Measurements from ENCODE around the gene ITFG2. TPM values are rescaled to one million over a fixed set of nuclear protein-coding genes. Genes with fewer than 3 reads are reported as not detected.

ITFG2 gene
- total RNA-seq, 1 experiment from 2014 or later: 28.1 TPM

DNA sequence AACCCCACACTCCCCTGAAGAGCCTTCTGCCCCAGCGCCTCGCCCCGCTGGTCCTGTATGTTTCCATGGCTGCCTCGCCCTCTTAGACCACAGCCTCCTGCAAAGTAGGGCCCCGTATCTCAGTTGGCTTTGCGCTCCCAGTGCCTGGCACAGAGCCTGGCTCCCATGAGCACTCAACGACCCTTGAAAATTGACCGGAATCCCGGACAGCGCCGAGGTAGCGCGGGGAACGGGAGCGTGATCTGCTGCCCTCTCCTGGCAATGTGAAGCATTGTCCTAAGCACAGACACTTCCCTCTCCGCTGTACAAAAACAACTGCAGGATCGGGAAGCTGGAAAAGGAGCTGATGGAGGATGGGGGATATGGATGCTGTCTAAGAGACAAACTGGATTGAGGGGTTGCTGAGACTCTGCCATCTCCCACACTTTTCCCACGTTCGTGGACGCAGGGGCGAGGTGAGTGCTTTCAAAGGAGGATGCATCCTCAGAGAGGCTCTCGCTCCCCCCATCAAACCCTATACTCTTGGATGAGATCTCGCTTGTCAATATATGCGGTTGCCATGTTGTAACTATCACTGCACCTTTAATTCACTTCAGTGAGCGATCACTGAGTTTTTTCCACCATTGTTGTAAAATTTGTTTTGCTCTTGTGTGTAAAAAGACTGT is 28.4 kb upstream of the ITFG2 start:
- intact Hi-C loops (cut with micrococcal nuclease): loop anchor here (1.0 kb wide), 2 partner anchors 45 to 101 kb away; no protein-coding TSS in a partner anchor
- Mint-ChIP-seq H3K27ac (ENCODE audit: low read depth, unreplicated experiment) (no peak overlapping the region), H3K4me3 (ENCODE audit: unreplicated experiment) (no peak overlapping the region), H3K9me3 (ENCODE audit: unreplicated experiment) (no peaks in the 10 kb centered on the region), H3K4me1 (ENCODE audit: insufficient read depth, unreplicated experiment) (peaks cover 6% of the 10 kb centered on the region), H3K36me3 (ENCODE audit: insufficient read depth, unreplicated experiment) (peaks cover 9% of the 10 kb centered on the region), H3K27me3 (ENCODE audit: insufficient read depth, unreplicated experiment) (peaks cover 80% of the 10 kb centered on the region)
- ChIA-PET CTCF (interaction anchor here (0.5 to 4.0 kb wide), 29 partner anchors 9 to 813 kb away, joined by 3 to 38 read pairs (median 4); no protein-coding TSS in a partner anchor), POLR2A (interaction anchor here (0.8 kb wide), 1 partner anchor 26 kb away, joined by 3 read pairs; no protein-coding TSS in a partner anchor)
- TF ChIP-seq, protein P1, sequence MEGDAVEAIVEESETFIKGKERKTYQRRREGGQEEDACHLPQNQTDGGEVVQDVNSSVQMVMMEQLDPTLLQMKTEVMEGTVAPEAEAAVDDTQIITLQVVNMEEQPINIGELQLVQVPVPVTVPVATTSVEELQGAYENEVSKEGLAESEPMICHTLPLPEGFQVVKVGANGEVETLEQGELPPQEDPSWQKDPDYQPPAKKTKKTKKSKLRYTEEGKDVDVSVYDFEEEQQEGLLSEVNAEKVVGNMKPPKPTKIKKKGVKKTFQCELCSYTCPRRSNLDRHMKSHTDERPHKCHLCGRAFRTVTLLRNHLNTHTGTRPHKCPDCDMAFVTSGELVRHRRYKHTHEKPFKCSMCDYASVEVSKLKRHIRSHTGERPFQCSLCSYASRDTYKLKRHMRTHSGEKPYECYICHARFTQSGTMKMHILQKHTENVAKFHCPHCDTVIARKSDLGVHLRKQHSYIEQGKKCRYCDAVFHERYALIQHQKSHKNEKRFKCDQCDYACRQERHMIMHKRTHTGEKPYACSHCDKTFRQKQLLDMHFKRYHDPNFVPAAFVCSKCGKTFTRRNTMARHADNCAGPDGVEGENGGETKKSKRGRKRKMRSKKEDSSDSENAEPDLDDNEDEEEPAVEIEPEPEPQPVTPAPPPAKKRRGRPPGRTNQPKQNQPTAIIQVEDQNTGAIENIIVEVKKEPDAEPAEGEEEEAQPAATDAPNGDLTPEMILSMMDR (IDR thresholded peaks at IDR 0.05; ENCODE audit: unreplicated experiment): peak; percentile 83
- no TSS peak for BruUV-seq (replicated peaks)
- peak; percentile 54 for DNase-seq (ENCODE audit: unreplicated experiment)

DNA sequence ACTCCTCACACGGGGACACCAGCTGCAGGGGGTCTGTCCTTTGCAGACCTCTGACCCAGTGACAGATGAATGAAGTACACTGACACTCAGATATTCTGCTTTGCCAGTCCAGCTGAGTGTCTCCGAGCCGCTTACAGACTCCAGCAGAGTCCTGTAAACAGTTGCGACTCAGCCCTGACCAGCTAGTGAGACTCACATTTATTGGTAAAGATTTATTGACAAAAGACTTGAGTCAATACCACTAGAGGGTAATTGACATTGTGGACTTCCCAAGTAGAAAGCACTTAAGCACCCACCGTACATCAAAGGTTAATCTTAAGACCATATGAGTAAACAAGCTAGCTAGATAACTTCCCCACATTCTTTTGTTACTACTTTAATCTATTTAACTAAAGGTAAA is 27.5 kb upstream of the ITFG2 start:
- peaks cover 74% of the 10 kb centered on the region for H3K27me3 Mint-ChIP-seq (ENCODE audit: insufficient read depth, unreplicated experiment)
- CTCF ChIA-PET: interaction anchor here (0.7 to 4.0 kb wide), 10 partner anchors 10 to 245 kb away, joined by 3 to 38 read pairs (median 4); no protein-coding TSS in a partner anchor
- no peak overlapping the region for H3K4me3 Mint-ChIP-seq (ENCODE audit: unreplicated experiment)
- H3K9me3 Mint-ChIP-seq (ENCODE audit: unreplicated experiment): no peaks in the 10 kb centered on the region
- peaks cover 9% of the 10 kb centered on the region for H3K36me3 Mint-ChIP-seq (ENCODE audit: insufficient read depth, unreplicated experiment)
- POLR2A ChIA-PET: interaction anchor here (2.3 kb wide), 1 partner anchor 11 kb away, joined by 8 read pairs; no protein-coding TSS in a partner anchor
- TF ChIP-seq, protein P1 (IDR thresholded peaks at IDR 0.05; ENCODE audit: unreplicated experiment): no peak
- H3K4me1 Mint-ChIP-seq (ENCODE audit: insufficient read depth, unreplicated experiment): peaks cover 6% of the 10 kb centered on the region
- BruUV-seq (replicated peaks): no TSS peak
- intact Hi-C loops (cut with micrococcal nuclease): no loop called here
- no peak overlapping the region for H3K27ac Mint-ChIP-seq (ENCODE audit: low read depth, unreplicated experiment)
- DNase-seq (ENCODE audit: unreplicated experiment): no peak

DNA sequence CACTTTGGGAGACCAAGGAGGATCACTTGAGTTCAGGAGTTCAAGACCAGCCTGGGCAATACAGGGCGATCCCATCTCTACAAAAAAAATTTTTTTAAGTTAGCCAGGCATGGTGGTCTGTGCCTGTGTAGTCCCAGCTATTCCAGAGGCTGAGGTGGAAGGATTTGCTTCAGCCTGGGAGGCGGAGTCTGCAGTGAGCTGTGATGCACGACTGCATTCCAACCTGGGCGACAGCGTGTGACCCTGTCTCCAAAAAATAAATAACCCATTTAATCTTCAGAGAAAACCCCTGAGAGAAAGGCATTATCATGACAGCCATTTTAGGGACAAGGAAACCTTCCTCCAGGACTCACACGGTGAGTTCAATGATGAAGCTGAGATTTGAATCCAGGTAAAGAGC is 21.4 kb upstream of the ITFG2 start:
- DNase-seq (ENCODE audit: unreplicated experiment): no peak
- no TSS peak for BruUV-seq (replicated peaks)
- Mint-ChIP-seq H3K27me3 (ENCODE audit: insufficient read depth, unreplicated experiment) (peaks cover 18% of the 10 kb centered on the region), H3K4me1 (ENCODE audit: insufficient read depth, unreplicated experiment) (no peaks in the 10 kb centered on the region), H3K36me3 (ENCODE audit: insufficient read depth, unreplicated experiment) (peaks cover 2% of the 10 kb centered on the region), H3K4me3 (ENCODE audit: unreplicated experiment) (no peak overlapping the region), H3K9me3 (ENCODE audit: unreplicated experiment) (no peaks in the 10 kb centered on the region), H3K27ac (ENCODE audit: low read depth, unreplicated experiment) (no peak overlapping the region)
- TF ChIP-seq, protein P1 (IDR thresholded peaks at IDR 0.05; ENCODE audit: unreplicated experiment): no peak
- ChIA-PET CTCF (interaction anchor here (0.6 to 1.6 kb wide), 3 partner anchors 10 to 67 kb away, joined by 3 to 6 read pairs (median 6); no protein-coding TSS in a partner anchor), POLR2A (no interaction called here)
- intact Hi-C loops (cut with micrococcal nuclease): no loop called here

DNA sequence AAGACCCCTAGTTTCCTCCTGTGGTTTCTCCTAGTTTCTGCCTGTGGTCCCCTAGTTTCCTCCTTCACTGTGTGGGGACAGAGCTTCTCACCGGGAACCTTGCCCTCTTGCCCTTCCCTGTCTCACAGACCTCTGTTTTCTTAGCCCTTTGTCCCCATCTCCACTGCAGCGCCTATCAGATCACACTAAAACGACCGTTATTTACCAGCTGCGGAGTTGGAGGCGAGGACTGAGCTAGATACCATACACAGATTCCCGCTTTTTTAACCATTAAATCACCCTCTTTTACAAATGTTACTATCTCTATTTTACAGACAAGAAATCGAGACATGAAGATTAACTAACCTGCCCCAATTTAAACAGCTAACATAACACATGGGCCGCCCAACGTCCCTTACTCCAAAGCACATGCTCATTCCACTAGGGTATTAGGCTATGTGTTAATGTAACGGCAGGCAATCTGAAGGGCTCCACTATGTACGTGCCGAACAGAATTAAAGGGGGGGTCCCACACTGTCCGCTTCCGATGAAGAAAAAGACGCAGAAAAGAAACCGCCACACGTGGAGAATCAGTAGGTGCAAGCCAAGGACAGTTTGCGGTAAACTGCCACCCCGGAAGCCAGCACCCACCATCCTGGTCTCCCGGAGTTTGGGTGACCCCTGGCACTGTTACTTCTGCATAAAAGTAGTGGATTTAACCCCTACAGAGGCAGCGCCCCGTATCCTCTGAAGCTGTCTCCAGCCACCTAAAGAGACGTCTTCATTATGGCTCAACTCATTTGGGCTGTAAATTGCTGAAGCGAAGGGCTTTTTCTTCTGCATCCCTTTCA is 19.6 kb upstream of the ITFG2 start:
- H3K9me3 Mint-ChIP-seq (ENCODE audit: unreplicated experiment): no peaks in the 10 kb centered on the region
- ChIA-PET POLR2A (interaction anchor here (1.2 kb wide), 1 partner anchor 21 kb away, joined by 5 read pairs; no protein-coding TSS in a partner anchor), CTCF (interaction anchor here (0.8 to 1.3 kb wide), 4 partner anchors 9 to 1158 kb away, joined by 3 to 5 read pairs (median 4); no protein-coding TSS in a partner anchor)
- peak overlapping the region; percentile 72 for H3K4me3 Mint-ChIP-seq (ENCODE audit: unreplicated experiment)
- H3K36me3 Mint-ChIP-seq (ENCODE audit: insufficient read depth, unreplicated experiment): peaks cover 20% of the 10 kb centered on the region
- peaks cover 6% of the 10 kb centered on the region for H3K4me1 Mint-ChIP-seq (ENCODE audit: insufficient read depth, unreplicated experiment)
- DNase-seq (ENCODE audit: unreplicated experiment): no peak
- no peak overlapping the region for H3K27ac Mint-ChIP-seq (ENCODE audit: low read depth, unreplicated experiment)
- intact Hi-C loops (cut with micrococcal nuclease): no loop called here
- no TSS peak for BruUV-seq (replicated peaks)
- H3K27me3 Mint-ChIP-seq (ENCODE audit: insufficient read depth, unreplicated experiment): peaks cover 15% of the 10 kb centered on the region
- TF ChIP-seq, protein P1 (IDR thresholded peaks at IDR 0.05; ENCODE audit: unreplicated experiment): no peak
